ENCODE results near the gene FAHD1.
"Not testable (repeated sequence)": the region's sequence is repeated elsewhere in the genome, so short reads cannot be mapped to it uniquely, and the experiment has no call there.

Gene FAHD1

GRCh38 chr16:1871974-1872635, 45.1 kb downstream of the FAHD1 start, which contains the start of gene MEIOB:
Gene MEIOB (minus strand): TSS chr16:1872164. CDS start chr16:1868175, 3,989 bp downstream.
- peak within 1 kb of the TSS in 2 of 21 experiments; percentile 24 to 33 for H3K27ac ChIP-seq
- peak within 1 kb of the TSS in 1 of 7 experiments; percentile 7 for H3K4me3 ChIP-seq

DNA sequence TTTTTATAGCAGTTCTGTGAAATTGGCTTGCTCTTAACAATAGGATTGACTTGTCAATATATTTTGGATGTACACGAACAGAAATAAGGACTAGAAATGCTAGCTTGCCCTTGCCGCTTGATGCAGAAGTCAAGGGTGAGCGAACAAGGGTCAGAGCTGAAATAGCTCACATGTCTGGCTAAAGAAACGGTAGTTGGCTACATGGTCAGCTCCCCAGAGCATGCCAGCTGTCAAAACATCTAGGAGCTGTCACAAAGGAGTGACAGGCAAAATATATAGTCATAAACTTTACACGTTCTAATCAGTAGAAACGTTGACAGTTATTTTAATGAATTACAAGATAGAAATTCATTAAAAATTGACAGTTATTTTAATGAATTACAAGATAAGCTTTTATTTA, 47.8 kb downstream of the FAHD1 start:
- H3K4me3 ChIP-seq: no peak overlapping the region
- H3K27ac ChIP-seq: no peak overlapping the region

DNA sequence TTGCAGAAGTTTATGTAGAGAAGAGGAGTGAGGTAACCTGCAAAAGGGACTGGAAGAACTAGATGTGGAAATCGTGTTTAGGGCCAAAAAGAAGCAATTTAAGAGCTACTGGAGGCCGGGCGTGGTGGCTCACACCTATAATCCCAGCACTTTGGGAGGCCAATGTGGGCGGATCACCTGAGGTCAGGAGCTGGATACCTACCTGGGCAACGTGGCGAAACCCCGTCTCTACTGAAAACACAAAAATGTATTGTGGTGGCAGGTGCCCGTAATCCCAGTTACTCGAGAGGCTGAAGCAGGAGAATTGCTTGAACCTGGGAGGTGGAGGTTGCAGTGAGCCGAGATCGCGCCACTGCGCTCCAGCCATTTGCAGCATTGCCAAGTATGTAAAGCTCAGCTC, 49.1 kb downstream of the FAHD1 start:
- H3K4me3 ChIP-seq: not testable (repeated sequence)

DNA sequence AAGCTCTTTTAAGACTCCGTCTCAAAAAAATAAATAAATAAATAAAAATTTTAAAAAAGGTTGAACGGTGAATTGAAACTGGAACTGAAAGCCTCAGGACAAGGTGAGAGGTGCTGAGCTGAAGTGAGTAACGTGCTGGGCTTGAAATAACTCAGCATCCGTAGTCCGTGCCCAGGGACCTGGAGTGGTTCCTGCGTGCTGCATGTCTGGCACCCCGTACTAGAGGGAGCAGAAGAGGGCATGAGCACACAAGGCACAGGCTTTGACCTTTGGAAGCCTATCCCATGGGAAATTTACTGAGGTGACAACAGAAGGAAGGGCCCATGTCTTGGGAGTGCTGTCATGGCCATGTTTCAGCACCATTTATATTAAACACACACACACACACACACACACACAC, 49.5 kb downstream of the FAHD1 start:
- Histone ChIP-seq H3K4me3 (no peak overlapping the region), H3K27ac (no peak overlapping the region)

More for the DNA sequence above, 49.1 kb downstream of the FAHD1 start:
- H3K27ac ChIP-seq: not testable (repeated sequence)

GRCh38 chr16:1877089-1877488, 50.1 kb downstream of the FAHD1 start:
- H3K4me3 ChIP-seq: no peak overlapping the region
- no peak overlapping the region for H3K27ac ChIP-seq

DNA sequence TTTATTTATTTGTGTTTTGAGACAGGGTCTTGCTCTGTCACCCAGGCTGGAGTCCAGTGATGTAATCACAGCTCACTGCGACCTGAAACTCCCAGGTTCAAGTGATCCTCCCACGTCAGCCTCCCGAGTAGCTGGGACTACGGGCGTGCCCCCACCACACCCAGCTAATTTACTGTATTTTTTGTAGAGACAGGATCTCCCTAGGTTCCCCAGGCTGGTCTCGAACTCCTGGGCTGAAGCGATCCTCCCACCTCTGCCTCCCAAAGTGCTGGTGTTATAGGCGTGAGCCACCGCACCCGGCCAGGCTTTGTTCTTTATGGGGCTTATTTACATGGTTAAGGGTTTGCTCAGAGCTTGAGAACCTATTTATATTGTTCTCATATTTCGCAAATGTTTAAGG, 50.8 kb downstream of the FAHD1 start:
- no peak overlapping the region for H3K27ac ChIP-seq
- H3K4me3 ChIP-seq: no peak overlapping the region

- Histone ChIP-seq H3K4me3 (no peak overlapping the region), H3K27ac (no peak overlapping the region)
These were observed 51.2 kb downstream of the FAHD1 start for GRCh38 chr16:1878256-1878655.
